ENCODE measurements around the gene CCDC92. TPM values are rescaled to one million over a fixed set of nuclear protein-coding genes. Genes with fewer than 3 reads are reported as not detected.

The CCDC92 gene
- total and polyA plus RNA-seq, 2 of the 13 experiments (the other 11 are each of a cell fraction or from before 2014, with no cell fraction given): 5.4 to 14.7 TPM

GRCh38 chr12:123906711-123907420 lies 65.8 kb downstream of the CCDC92 start:
- Histone ChIP-seq H3K36me3 (replicated peaks in 1 of 2; ENCODE audit: control insufficient read depth in 1 of 2, insufficient read depth in 2 of 2, low read length in 2 of 2) (no peaks in the 10 kb centered on the region), H3K79me2 (ENCODE audit: insufficient read depth, low read length) (no peaks in the 10 kb centered on the region), H4K20me1 (ENCODE audit: insufficient read depth, low read length) (no peaks in the 10 kb centered on the region), H3K27me3 (ENCODE audit: control insufficient read depth in 1 of 2, insufficient read depth in 2 of 2, low read length in 2 of 2) (peaks cover 2 to 25% of the 10 kb centered on the region in 2 experiments; a peak in 4 of 5 replicates), H3K9me3 (ENCODE audit: low read length) (no peaks in the 10 kb centered on the region), H3K27ac (ENCODE audit: extremely low read length, insufficient read depth, low read length) (no peak overlapping the region), H2AFZ (ENCODE audit: low read length) (no peak overlapping the region), H3K4me2 (ENCODE audit: low read depth, low read length) (peak overlapping the region; percentile 78), H3K4me1 (ENCODE audit: insufficient read depth, low read length) (peaks cover 20% of the 10 kb centered on the region), H3K9ac (ENCODE audit: insufficient read depth, low read depth, low read length) (no peak overlapping the region), H3K4me3 (replicated peaks in 1 of 3; ENCODE audit: insufficient read depth in 1 of 3, low read depth in 2 of 3, low read length in 3 of 3) (no peak overlapping the region)
- TF ChIP-seq NFRKB (IDR thresholded peaks at IDR 0.05) (no peak), ZNF3 (CRISPR knock-in tag; IDR thresholded peaks at IDR 0.05) (no peak), GMEB1 (CRISPR knock-in tag; IDR thresholded peaks at IDR 0.05; ENCODE audit: borderline replicate concordance) (no peak), CREBL2 (CRISPR knock-in tag; IDR thresholded peaks at IDR 0.05; ENCODE audit: borderline replicate concordance) (no peak), ARNT2 (CRISPR knock-in tag; IDR thresholded peaks at IDR 0.05; ENCODE audit: low read depth) (no peak), ZNF558 (CRISPR knock-in tag; IDR thresholded peaks at IDR 0.05; ENCODE audit: borderline replicate concordance) (no peak), NFE2 (CRISPR knock-in tag; IDR thresholded peaks at IDR 0.05) (no peak), HNF4A (CRISPR knock-in tag; IDR thresholded peaks at IDR 0.05) (no peak), RBM22 (optimal IDR thresholded peaks at IDR 0.05; ENCODE audit: low read length) (no peak), PREB (CRISPR knock-in tag; IDR thresholded peaks at IDR 0.05) (no peak), ZXDC (CRISPR knock-in tag; IDR thresholded peaks at IDR 0.05) (no peak), MTERF4 (CRISPR knock-in tag; IDR thresholded peaks at IDR 0.05) (no peak), PHF20 (CRISPR knock-in tag; IDR thresholded peaks at IDR 0.05) (no peak), DDIT3 (CRISPR knock-in tag; IDR thresholded peaks at IDR 0.05) (no peak), ZNF577 (CRISPR knock-in tag; IDR thresholded peaks at IDR 0.05; ENCODE audit: borderline replicate concordance, low read depth) (no peak)
- DNase-seq (ENCODE audit: low spot score) (no peak), FAIRE-seq (no peak), ATAC-seq (no peak)
- 86% methylated on average over 7 of the region's 7 CpGs for WGBS (ENCODE audit: low lambda C conversion rate)
- ChIA-PET CTCF (ENCODE audit: low intra/inter-chr PET ratio, low total read pairs) (interaction anchor here (0.9 to 2.4 kb wide), 2 partner anchors 77 kb away, joined by 3 to 21 read pairs; no protein-coding TSS in a partner anchor), POLR2A (no interaction called here)
- BruUV-seq (replicated peaks): no TSS peak
- intact Hi-C loops (cut with micrococcal nuclease; ENCODE audit: unreplicated experiment): no loop called here
- in situ Hi-C loops (cut with HindIII; ENCODE audit: extremely low pct_ligation_motif_present, low pct_unique_long_range_greater_than_20kb): no loop called here

Data from HepG2 (cell line).